ENCODE results near the gene ACOT9. TPM values are rescaled to one million over a fixed set of nuclear protein-coding genes. Genes with fewer than 3 reads are reported as not detected.

ACOT9 gene
- total and polyA plus RNA-seq, 2 experiments from 2014 or later = 28.5 to 34.3 TPM

- Mint-ChIP-seq H3K9me3 (no peaks in the 10 kb centered on the region), H3K4me1 (no peaks in the 10 kb centered on the region), H3K27me3 (ENCODE audit: insufficient read depth, low read depth, poor library complexity) (no peaks in the 10 kb centered on the region), H3K27ac (no peak overlapping the region), H3K4me3 (no peak overlapping the region), H3K36me3 (ENCODE audit: low read depth) (no peaks in the 10 kb centered on the region)
- DNase-seq (ENCODE audit: low spot score) = peak; percentile 55
- TF ChIP-seq CTCF (conservative IDR thresholded peaks at IDR 0.05; ENCODE audit: low read depth in 2 of 2) = peak; percentile 28 to 72; a peak in 2 of 4 replicates
- no peak for TF ChIP-seq NANOG (IDR thresholded peaks at IDR 0.05; ENCODE audit: borderline replicate concordance)
- Histone ChIP-seq H3K27ac (ENCODE audit: low read depth) (no peak overlapping the region), H3K79me2 (replicated peaks; ENCODE audit: insufficient read depth) (no peaks in the 10 kb centered on the region), H3K4me3 (no peak overlapping the region), H4K20me1 (replicated peaks; ENCODE audit: insufficient read depth) (no peaks in the 10 kb centered on the region), H3K4me2 (no peak overlapping the region), H3K9me2 (ENCODE audit: insufficient read depth) (no peaks in the 10 kb centered on the region), H2AFZ (no peak overlapping the region), H3F3A (replicated peaks; ENCODE audit: low read depth) (no peaks in the 10 kb centered on the region), H3K36me3 (ENCODE audit: insufficient read depth) (no peaks in the 10 kb centered on the region), H3K4me1 (ENCODE audit: insufficient read depth) (no peaks in the 10 kb centered on the region), H3K27me3 (ENCODE audit: insufficient read depth) (no peaks in the 10 kb centered on the region)
- ATAC-seq = peak; percentile 32; the same call in 1 of the 3 replicates
These were observed 48.5 kb downstream of the ACOT9 start for GRCh38 chrX:23694606-23695005.

GRCh38 chrX:23692166-23692565 is 50.9 kb downstream of the ACOT9 start:
- Mint-ChIP-seq H3K36me3 (ENCODE audit: low read depth) (no peaks in the 10 kb centered on the region; the same call in 2 of the 3 replicates), H3K27me3 (ENCODE audit: insufficient read depth, low read depth, poor library complexity) (no peaks in the 10 kb centered on the region), H3K27ac (no peak overlapping the region), H3K4me3 (no peak overlapping the region), H3K4me1 (no peaks in the 10 kb centered on the region), H3K9me3 (no peaks in the 10 kb centered on the region)
- Histone ChIP-seq H3K27ac (ENCODE audit: low read depth) (no peak overlapping the region), H4K20me1 (replicated peaks; ENCODE audit: insufficient read depth) (no peaks in the 10 kb centered on the region), H3K4me2 (no peak overlapping the region), H3K36me3 (ENCODE audit: insufficient read depth) (no peaks in the 10 kb centered on the region), H3K4me1 (ENCODE audit: insufficient read depth) (no peaks in the 10 kb centered on the region), H2AFZ (no peak overlapping the region), H3K79me2 (replicated peaks; ENCODE audit: insufficient read depth) (no peaks in the 10 kb centered on the region), H3F3A (replicated peaks; ENCODE audit: low read depth) (no peaks in the 10 kb centered on the region), H3K9me2 (ENCODE audit: insufficient read depth) (no peaks in the 10 kb centered on the region), H3K4me3 (no peak overlapping the region), H3K27me3 (ENCODE audit: insufficient read depth) (no peaks in the 10 kb centered on the region)
- DNase-seq (ENCODE audit: low spot score) (no peak), ATAC-seq (no peak)
- TF ChIP-seq EZH2 (IDR thresholded peaks at IDR 0.05; ENCODE audit: low read depth, unreplicated experiment) = no peak
- no peak for TF ChIP-seq REST (IDR thresholded peaks at IDR 0.05; ENCODE audit: unreplicated experiment)
- no peak for TF ChIP-seq ZNF462 (CRISPR knock-in tag; IDR thresholded peaks at IDR 0.05)
- no peak for TF ChIP-seq POLR2AphosphoS5 (IDR thresholded peaks at IDR 0.05; ENCODE audit: low read depth)
- TF ChIP-seq ZNF331 (CRISPR knock-in tag; IDR thresholded peaks at IDR 0.05; ENCODE audit: low read depth) = no peak
- TF ChIP-seq CTCF (conservative IDR thresholded peaks at IDR 0.05; ENCODE audit: low read depth in 2 of 2) = no peak
- TF ChIP-seq NANOG (IDR thresholded peaks at IDR 0.05; ENCODE audit: borderline replicate concordance) = no peak
